Ishikawa (cell line): Measurements from ENCODE around the gene MYL12A.

Source experiments
- CEBPB ChIP-seq: IDR thresholded peaks from 2 replicates; pipeline ENCODE4 v1.6.1; 2012
- CREB1 ChIP-seq: IDR thresholded peaks from 2 replicates; pipeline ENCODE4 v1.6.1; 2012; ENCODE audit warnings: low read depth
- EGR1 ChIP-seq: IDR thresholded peaks from 2 replicates; pipeline ENCODE4 v1.6.1; 2012
- EP300 ChIP-seq: IDR thresholded peaks from 2 replicates; pipeline ENCODE4 v1.6.1; 2012; ENCODE audit warnings: borderline replicate concordance
- FOXM1 ChIP-seq: IDR thresholded peaks from 2 replicates; pipeline ENCODE4 v1.6.1; 2012; ENCODE audit warnings: low read depth, borderline replicate concordance
- MAX ChIP-seq: IDR thresholded peaks from 2 replicates; pipeline ENCODE4 v1.6.1; 2012
- NFIC ChIP-seq: IDR thresholded peaks from 2 replicates; pipeline ENCODE4 v1.6.1; 2012
- RAD21 ChIP-seq: IDR thresholded peaks from 2 replicates; pipeline ENCODE4 v1.6.1; 2012; ENCODE audit warnings: low read depth
- REST ChIP-seq: IDR thresholded peaks from 2 replicates; pipeline ENCODE4 v1.6.1; 2012; ENCODE audit warnings: low read depth, mild to moderate bottlenecking
- TAF1 ChIP-seq: IDR thresholded peaks from 2 replicates; pipeline ENCODE4 v1.6.1; 2012; ENCODE audit warnings: low read depth, mild to moderate bottlenecking
- TCF12 ChIP-seq: IDR thresholded peaks from 2 replicates; pipeline ENCODE4 v1.6.1; 2012; ENCODE audit warnings: low read depth
- TEAD4 ChIP-seq: IDR thresholded peaks from 2 replicates; pipeline ENCODE4 v1.6.1; 2012
- USF1 ChIP-seq: IDR thresholded peaks from 2 replicates; pipeline ENCODE4 v1.6.1; 2012
- YY1 ChIP-seq: IDR thresholded peaks from 2 replicates; pipeline ENCODE4 v1.6.1; 2012; ENCODE audit warnings: low read depth
- ZBTB7A ChIP-seq: IDR thresholded peaks from 2 replicates; pipeline ENCODE4 v1.6.1; 2012; ENCODE audit warnings: low read depth

MYL12A gene

GRCh38 chr18:3256693-3257626 lies 9.4 kb downstream of the MYL12A start:
- TF ChIP-seq EGR1 (no peak), EP300 (no peak), USF1 (no peak), REST (no peak), TAF1 (no peak), MAX (no peak), FOXM1 (no peak), NFIC (no peak), CREB1 (no peak), RAD21 (no peak), ZBTB7A (no peak), TEAD4 (no peak), TCF12 (no peak), CEBPB (no peak), YY1 (no peak)

- TF ChIP-seq NFIC (no peak), CEBPB (no peak), ZBTB7A (no peak), YY1 (no peak), TAF1 (no peak), REST (no peak), FOXM1 (no peak), EP300 (no peak)
Measured at GRCh38 chr18:3257627-3258120, 10.1 kb downstream of the MYL12A start.

GRCh38 chr18:3260995-3261372 lies 13.4 kb downstream of the MYL12A start:
- no peak for TF ChIP-seq CREB1
- no peak for TF ChIP-seq REST
- no peak for TF ChIP-seq MAX
- TF ChIP-seq TCF12: no peak
- no peak for TF ChIP-seq TEAD4
- no peak for TF ChIP-seq EP300
- TF ChIP-seq CEBPB: no peak
- TF ChIP-seq USF1: no peak
- no peak for TF ChIP-seq YY1
- no peak for TF ChIP-seq EGR1
- no peak for TF ChIP-seq ZBTB7A
- no peak for TF ChIP-seq RAD21
- TF ChIP-seq NFIC: no peak
- no peak for TF ChIP-seq FOXM1
- TF ChIP-seq TAF1: no peak
